ENCODE data around the gene DTX3L. TPM values are rescaled to one million over a fixed set of nuclear protein-coding genes. Genes with fewer than 3 reads are reported as not detected.

Gene DTX3L
- total RNA-seq, 1 donor from 2014 or later, result 67.5 TPM

DNA sequence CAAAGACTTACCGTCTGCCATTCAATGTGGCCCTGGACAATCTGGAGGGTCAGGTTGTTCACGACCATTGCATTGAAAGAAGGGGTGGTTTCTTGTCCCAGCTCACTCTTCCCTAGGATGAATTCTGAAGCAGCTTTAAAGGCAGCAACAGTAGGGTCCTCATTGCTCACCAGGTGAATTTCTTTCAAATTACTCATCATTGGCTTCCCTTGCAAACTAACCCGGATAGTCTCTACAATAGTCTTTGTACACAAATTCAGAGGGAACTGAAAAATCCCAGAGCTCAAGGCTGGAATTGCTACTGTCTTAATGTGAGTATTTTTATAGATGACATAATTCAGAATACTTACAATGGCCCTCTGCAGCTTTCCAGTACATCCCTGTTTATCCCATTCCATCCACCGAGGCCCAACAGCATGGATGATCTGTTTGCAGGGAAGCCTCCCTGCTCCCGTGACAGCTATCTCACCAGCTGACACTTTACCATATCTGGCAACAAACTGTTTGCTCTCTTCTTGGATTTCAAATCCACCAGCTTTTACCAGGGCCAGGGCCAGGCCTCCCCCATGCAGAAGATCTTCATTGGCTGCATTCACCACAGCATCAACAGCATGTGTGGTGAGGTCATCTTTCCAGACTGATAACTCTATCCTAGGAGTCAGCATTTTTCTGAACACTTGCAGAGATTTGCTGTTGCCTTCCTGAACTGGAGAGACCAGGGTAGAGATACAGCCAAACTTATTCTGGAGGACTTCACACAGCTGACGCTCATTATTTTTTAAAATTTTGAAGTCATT is 8.7 kb upstream of the DTX3L start:
- intact Hi-C loops (cut with DNase I), result no loop called here
- no peak overlapping the region for H3K27ac ChIP-seq
- no peaks in the 10 kb centered on the region for H3K4me1 ChIP-seq
- H3K27me3 ChIP-seq, result no peaks in the 10 kb centered on the region
- no peak for DNase-seq
- H3K36me3 ChIP-seq, result peaks cover 94% of the 10 kb centered on the region
- no peak overlapping the region for H3K4me3 ChIP-seq
- no peak for ATAC-seq
- H3K9me3 ChIP-seq, result no peaks in the 10 kb centered on the region
- no peak for TF ChIP-seq CTCF (IDR thresholded peaks at IDR 0.05)

GRCh38 chr3:122557356-122557755 is 6.8 kb upstream of the DTX3L start:
- Histone ChIP-seq H3K27me3 (no peaks in the 10 kb centered on the region), H3K9me3 (no peaks in the 10 kb centered on the region), H3K36me3 (peaks cover 75% of the 10 kb centered on the region), H3K4me1 (no peaks in the 10 kb centered on the region), H3K4me3 (no peak overlapping the region), H3K27ac (no peak overlapping the region)
- no peak for TF ChIP-seq CTCF (IDR thresholded peaks at IDR 0.05)
- intact Hi-C loops (cut with DNase I), result no loop called here
- no peak for ATAC-seq
- no peak for DNase-seq

DNA sequence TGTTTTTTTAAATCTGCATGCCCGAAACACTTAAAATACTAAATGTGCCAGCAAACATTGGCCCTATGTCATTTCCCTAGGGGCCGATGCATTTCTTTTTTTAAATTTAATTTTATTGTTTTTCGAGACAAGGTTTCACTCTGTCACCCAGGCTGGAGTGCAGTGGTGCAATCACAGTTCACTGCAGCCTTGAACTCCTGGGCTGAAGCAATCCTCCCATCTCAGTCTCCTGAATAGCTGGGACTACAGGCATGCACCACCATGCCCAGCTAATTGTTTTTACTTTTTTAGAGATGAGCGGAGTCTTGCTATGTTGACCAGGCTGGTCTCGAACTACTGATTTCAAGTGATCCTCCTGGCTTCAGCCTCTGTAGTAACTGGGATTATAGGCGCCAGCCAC is 5.5 kb upstream of the DTX3L start:
- Histone ChIP-seq H3K4me1 (peaks cover 8% of the 10 kb centered on the region), H3K27ac (no peak overlapping the region), H3K36me3 (peaks cover 62% of the 10 kb centered on the region), H3K9me3 (no peaks in the 10 kb centered on the region), H3K27me3 (no peaks in the 10 kb centered on the region), H3K4me3 (no peak overlapping the region)
- intact Hi-C loops (cut with DNase I), result no loop called here
- DNase-seq, result no peak
- ATAC-seq, result no peak
- no peak for TF ChIP-seq CTCF (IDR thresholded peaks at IDR 0.05)

DNA sequence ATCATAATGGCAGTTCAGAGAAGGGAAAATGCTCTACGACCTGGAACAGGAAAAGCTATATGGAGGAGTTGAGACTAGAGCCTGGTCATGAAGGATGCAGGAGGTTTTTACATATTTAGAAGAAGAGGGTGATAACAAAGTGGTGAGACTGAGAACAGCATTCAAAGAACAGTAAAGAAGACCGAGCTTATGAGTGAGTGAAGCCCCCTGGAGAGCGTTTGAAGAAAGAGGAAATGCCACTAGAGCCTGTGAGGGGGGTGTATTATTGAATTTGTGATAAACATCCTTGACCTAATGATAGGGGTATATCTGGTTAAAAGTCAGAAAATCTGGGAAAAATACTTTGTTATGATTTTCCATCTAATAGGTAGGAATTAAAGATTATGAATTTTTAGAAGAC is 4.2 kb upstream of the DTX3L start:
- TF ChIP-seq CTCF (IDR thresholded peaks at IDR 0.05), result no peak
- DNase-seq (no peak), ATAC-seq (no peak)
- Histone ChIP-seq H3K27me3 (no peaks in the 10 kb centered on the region), H3K9me3 (no peaks in the 10 kb centered on the region), H3K4me3 (no peak overlapping the region), H3K36me3 (peaks cover 49% of the 10 kb centered on the region), H3K4me1 (peaks cover 8% of the 10 kb centered on the region), H3K27ac (no peak overlapping the region)
- intact Hi-C loops (cut with DNase I), result loop anchor here (5.0 kb wide), 1 partner anchor 117 kb away; no protein-coding TSS in a partner anchor

DNA sequence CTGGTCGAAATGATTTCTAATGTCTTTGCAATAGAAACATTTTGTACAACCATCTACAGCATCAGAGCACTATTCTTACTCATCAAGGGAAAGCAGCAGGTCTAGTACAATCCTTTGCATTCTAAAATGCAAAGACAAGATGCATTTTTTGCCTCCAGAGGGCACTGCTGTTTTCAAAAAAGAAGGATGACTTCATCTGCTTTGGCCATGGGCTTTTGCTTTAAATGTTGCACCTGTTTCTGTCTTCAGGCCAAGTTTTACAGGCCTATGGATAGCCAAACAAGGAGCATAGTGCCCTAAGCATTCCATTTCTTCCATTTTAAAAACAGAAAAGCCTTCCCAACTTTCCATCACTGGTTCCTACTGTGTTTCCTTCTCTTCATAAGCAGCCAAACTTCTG is 3.5 kb upstream of the DTX3L start:
- Histone ChIP-seq H3K27me3 (no peaks in the 10 kb centered on the region), H3K36me3 (peaks cover 43% of the 10 kb centered on the region), H3K4me3 (no peak overlapping the region), H3K9me3 (no peaks in the 10 kb centered on the region), H3K4me1 (peaks cover 15% of the 10 kb centered on the region), H3K27ac (no peak overlapping the region)
- TF ChIP-seq CTCF (IDR thresholded peaks at IDR 0.05), result peak; percentile 63
- ATAC-seq (peak; percentile 35), DNase-seq (no peak)
- intact Hi-C loops (cut with DNase I), result loop anchor here (5.0 kb wide), 1 partner anchor 117 kb away; no protein-coding TSS in a partner anchor

All from upper lobe of right lung (tissue), 1 donor.